GM12865 (cell line): ENCODE measurements around the gene NHS.

ENCODE experiments used
- DNase-seq: peaks from one replicate; pipeline ENCODE4 v3.0.0; 2010; ENCODE audit warnings: low read depth
- H3K4me3 ChIP-seq: 2 replicates; pipeline ENCODE4 v1.5.1; 2011; ENCODE audit warnings: mild to moderate bottlenecking, low read depth, low read length, control low read depth
- TF ChIP-seq, protein P1 (sequence below): IDR thresholded peaks from 2 replicates; pipeline ENCODE4 v1.5.1; 2011; ENCODE audit warnings: low read length, control low read depth, low read depth, inconsistent platforms; ENCODE audit not compliant: insufficient read depth; ENCODE audit errors: missing control alignments

The NHS gene

DNA sequence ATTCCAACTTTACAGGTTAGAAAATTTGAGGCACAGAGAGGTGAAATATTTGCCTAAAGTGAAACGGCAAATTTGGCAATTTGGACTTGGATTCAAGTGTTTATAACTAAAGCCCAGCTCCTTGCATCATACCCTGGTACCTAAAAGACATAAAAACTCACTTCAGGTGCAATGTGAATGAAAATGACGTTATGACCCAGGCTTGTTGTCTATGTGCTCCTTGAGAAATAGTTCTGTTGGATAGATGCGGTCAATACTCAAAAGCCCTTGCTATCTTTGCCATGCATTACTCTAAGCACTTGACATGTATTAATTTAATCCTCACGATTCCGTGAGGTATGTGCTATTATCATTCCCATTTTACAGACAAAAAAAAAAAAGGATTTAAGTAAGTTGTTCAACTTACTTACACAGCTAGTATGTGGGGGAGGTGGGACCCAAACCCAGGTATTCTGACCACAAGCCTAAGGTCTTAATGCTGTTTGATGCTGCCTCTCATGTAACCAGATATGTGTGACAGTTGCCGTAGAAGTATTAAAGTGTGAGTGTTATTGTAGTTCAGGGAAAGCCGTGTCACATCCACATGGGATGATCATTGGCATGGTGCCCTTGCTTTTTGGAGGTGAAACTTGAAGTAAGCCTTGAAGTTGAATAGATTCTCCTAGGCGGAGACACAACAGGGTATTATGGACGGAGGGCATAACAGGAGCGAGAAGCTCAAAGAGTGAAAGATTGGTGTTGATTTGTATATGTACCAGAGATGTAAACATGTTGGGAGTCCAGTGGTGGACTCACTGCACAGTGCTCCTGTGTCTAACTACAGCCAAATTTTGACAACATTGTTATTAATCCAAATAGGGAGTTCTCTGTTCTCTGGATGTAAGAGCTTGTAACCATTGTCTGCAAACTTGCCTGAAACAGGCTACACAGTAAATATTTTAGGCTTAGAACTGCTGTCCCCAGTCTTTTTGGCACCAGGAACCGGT, 365.4 kb downstream of the NHS start:
- TF ChIP-seq, protein P1, sequence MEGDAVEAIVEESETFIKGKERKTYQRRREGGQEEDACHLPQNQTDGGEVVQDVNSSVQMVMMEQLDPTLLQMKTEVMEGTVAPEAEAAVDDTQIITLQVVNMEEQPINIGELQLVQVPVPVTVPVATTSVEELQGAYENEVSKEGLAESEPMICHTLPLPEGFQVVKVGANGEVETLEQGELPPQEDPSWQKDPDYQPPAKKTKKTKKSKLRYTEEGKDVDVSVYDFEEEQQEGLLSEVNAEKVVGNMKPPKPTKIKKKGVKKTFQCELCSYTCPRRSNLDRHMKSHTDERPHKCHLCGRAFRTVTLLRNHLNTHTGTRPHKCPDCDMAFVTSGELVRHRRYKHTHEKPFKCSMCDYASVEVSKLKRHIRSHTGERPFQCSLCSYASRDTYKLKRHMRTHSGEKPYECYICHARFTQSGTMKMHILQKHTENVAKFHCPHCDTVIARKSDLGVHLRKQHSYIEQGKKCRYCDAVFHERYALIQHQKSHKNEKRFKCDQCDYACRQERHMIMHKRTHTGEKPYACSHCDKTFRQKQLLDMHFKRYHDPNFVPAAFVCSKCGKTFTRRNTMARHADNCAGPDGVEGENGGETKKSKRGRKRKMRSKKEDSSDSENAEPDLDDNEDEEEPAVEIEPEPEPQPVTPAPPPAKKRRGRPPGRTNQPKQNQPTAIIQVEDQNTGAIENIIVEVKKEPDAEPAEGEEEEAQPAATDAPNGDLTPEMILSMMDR: no peak
- no peak for DNase-seq
- no peak overlapping the region for H3K4me3 ChIP-seq

DNA sequence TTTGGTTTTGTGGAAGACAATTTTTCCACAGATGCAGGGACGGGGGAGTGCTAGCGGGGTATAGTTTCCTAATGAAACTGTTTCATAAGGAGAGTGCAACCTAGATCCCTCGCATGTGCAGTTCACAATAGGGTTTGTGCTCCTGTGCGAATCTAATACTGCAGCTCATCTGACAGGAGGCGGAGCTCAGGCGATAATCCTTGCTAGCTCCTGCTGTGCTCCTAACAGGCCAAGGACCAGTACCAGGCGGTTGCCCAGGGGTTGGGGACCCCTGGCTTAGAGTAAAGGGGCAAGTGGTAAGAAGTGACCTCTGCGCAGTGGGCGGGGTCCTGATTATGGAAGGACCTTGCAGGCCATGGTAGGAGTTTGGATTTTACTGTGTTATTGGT, 366.1 kb downstream of the NHS start:
- TF ChIP-seq, protein P1: no peak
- no peak for DNase-seq
- H3K4me3 ChIP-seq: no peak overlapping the region

DNA sequence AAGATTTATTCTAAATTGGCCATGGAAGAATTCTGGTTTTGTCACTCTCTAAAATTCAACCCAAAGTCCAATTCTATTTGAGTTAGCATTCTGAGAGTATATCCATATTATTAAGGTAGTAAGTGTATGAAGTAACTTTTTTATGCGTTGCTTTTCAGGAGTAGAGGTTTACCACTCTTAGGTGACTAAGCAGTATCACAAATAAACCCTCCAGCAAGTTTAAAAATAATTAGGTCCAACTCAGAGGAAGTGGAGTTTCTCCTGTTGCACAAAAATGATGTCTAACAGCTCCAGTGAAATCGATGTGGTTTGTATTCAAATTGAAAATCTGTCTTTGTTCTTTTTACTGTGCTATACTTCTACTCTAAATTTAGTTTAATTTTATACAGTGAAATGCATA, 368.9 kb downstream of the NHS start:
- H3K4me3 ChIP-seq: no peak overlapping the region
- TF ChIP-seq, protein P1: no peak
- no peak for DNase-seq

DNA sequence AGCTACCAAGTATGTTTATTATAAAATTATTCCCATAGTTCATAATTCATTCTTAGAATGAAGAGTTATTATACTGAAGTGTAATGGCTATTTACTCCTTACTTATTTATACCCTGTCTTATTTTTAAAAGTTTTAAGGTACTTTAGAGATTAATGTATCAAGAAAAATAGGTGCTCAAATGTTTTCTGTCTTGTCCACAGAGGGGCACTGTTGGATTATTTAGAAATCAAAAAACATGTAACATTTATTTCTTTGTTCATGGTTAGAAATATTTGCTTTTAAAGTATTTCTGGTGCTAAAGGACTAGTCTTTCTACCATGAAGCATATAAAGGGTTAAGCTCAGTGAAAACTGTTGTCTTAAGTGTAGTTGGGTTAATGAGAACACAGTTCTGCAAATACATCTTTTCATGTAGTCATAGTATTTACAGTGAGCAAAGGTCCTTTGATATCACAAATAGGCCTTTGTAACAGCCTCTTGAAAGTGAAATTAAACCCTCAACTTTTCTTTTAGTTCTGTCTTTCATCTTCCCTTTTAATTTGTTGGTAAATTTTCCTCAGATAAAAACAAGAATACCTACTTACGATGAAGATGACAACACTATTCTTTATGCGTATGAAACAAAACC, 370.0 kb downstream of the NHS start:
- DNase-seq: no peak
- TF ChIP-seq, protein P1: no peak
- no peak overlapping the region for H3K4me3 ChIP-seq

DNA sequence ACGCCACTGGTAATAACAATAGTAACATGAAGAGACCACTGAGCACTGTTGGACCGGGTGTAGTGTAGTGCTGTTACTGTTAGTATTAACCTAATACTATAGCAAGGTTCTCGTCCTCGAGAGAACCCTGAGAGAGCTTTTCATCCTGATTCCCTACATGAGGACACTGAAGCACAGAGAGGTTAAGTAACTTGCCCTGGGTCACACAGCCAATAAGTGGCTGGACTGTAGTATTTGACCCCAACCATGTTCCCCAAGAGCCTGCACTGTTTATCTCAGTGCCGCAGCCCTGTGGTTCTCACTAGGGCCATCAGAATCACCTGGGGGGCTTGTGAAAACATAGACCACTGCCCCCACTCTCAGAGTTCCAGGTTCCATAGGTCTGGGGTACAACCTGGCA, 372.7 kb downstream of the NHS start:
- H3K4me3 ChIP-seq: no peak overlapping the region
- DNase-seq: no peak
- TF ChIP-seq, protein P1: no peak

DNA sequence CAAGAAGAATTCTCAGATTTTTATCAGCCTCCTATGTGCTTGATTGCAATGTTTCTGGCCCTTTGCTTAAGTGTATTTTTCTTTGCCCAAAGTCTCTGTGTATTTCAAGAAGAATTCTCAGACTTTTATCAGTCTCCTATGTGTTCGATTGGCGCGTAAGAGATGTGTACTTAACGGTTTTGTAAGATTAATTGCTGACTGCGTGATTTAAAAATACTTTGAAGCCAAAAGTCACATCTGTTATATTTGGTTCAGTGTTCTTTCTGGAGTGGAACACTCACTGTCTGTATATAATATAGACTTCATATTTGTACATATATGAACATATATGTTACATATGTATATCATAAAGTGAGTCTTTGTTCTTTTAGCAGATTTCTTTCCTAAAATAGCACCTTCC, 373.7 kb downstream of the NHS start:
- H3K4me3 ChIP-seq: no peak overlapping the region
- TF ChIP-seq, protein P1: no peak
- DNase-seq: no peak
